Panc1 (cell line): ENCODE data around the gene ZNF664.

Source experiments
- CTCF ChIP-seq: fragments of 450-650 bp; IDR thresholded peaks from 2 replicates; pipeline ENCODE4 v1.5.1; 2017; ENCODE audit warnings: mild to moderate bottlenecking
- POLR2AphosphoS5 ChIP-seq: IDR thresholded peaks from 2 replicates; pipeline ENCODE4 v1.6.1; 2012; ENCODE audit warnings: mild to moderate bottlenecking, low read depth, low read length, moderate library complexity
- TCF7L2 ChIP-seq: IDR thresholded peaks from 2 replicates; pipeline ENCODE4 v1.6.1; 2011; ENCODE audit warnings: mild to moderate bottlenecking, low read depth, low read length, inconsistent platforms

- TF ChIP-seq CTCF (no peak), POLR2AphosphoS5 (no peak), TCF7L2 (no peak)
These were observed 14.6 kb upstream of the ZNF664 start for GRCh38 chr12:123958462-123958861.
